Parathyroid adenoma (tissue), 2 donors: Measurements from ENCODE around the gene DTD1.

ENCODE experiments used
- H2AFZ ChIP-seq: fragments of 300-600 bp; sonication (generic); one replicate; pipeline ENCODE4 v1.7.0; 2017; ENCODE audit warnings: antibody characterized with exemption, mild to moderate bottlenecking
- H3K27ac ChIP-seq: fragments of 300-600 bp; sonication (generic); one replicate; pipeline ENCODE4 v1.7.0; 2017
- H3K27me3 ChIP-seq: fragments of 300-600 bp; sonication (generic); one replicate; pipeline ENCODE4 v1.7.0; 2017; ENCODE audit warnings: low read length; ENCODE audit not compliant: control insufficient read depth, insufficient read depth
- H3K36me3 ChIP-seq: fragments of 300-600 bp; sonication (generic); one replicate; pipeline ENCODE4 v1.7.0; 2017; ENCODE audit warnings: low read length; ENCODE audit not compliant: control insufficient read depth, insufficient read depth
- H3K4me1 ChIP-seq: fragments of 300-600 bp; sonication (generic); one replicate; pipeline ENCODE4 v1.7.0; 2017; ENCODE audit warnings: control low read depth
- H3K4me2 ChIP-seq: fragments of 300-600 bp; sonication (generic); one replicate; pipeline ENCODE4 v1.7.0; 2017; ENCODE audit warnings: low read length
- H3K4me3 ChIP-seq: fragments of 300-600 bp; sonication (generic); one replicate; pipeline ENCODE4 v1.7.0; 2017; ENCODE audit warnings: low read depth, low read length
- H3K79me2 ChIP-seq: fragments of 300-600 bp; sonication (generic); one replicate; pipeline ENCODE4 v1.7.0; 2017; ENCODE audit warnings: control low read depth
- H3K9ac ChIP-seq: fragments of 300-600 bp; sonication (generic); one replicate; pipeline ENCODE4 v1.7.0; 2017; ENCODE audit warnings: mild to moderate bottlenecking
- H3K9me3 ChIP-seq: fragments of 300-600 bp; sonication (generic); one replicate; pipeline ENCODE4 v1.7.0; 2017; ENCODE audit warnings: low read length; ENCODE audit not compliant: control insufficient read depth
- CTCF ChIP-seq: fragments of 300-600 bp; sonication (generic); IDR thresholded peaks from one replicate; pipeline ENCODE4 v1.7.0; 2017; ENCODE audit warnings: antibody characterized with exemption, mild to moderate bottlenecking
- donor health status: primary hyperparathyroidism.

The DTD1 gene, protein sequence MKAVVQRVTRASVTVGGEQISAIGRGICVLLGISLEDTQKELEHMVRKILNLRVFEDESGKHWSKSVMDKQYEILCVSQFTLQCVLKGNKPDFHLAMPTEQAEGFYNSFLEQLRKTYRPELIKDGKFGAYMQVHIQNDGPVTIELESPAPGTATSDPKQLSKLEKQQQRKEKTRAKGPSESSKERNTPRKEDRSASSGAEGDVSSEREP

DNA sequence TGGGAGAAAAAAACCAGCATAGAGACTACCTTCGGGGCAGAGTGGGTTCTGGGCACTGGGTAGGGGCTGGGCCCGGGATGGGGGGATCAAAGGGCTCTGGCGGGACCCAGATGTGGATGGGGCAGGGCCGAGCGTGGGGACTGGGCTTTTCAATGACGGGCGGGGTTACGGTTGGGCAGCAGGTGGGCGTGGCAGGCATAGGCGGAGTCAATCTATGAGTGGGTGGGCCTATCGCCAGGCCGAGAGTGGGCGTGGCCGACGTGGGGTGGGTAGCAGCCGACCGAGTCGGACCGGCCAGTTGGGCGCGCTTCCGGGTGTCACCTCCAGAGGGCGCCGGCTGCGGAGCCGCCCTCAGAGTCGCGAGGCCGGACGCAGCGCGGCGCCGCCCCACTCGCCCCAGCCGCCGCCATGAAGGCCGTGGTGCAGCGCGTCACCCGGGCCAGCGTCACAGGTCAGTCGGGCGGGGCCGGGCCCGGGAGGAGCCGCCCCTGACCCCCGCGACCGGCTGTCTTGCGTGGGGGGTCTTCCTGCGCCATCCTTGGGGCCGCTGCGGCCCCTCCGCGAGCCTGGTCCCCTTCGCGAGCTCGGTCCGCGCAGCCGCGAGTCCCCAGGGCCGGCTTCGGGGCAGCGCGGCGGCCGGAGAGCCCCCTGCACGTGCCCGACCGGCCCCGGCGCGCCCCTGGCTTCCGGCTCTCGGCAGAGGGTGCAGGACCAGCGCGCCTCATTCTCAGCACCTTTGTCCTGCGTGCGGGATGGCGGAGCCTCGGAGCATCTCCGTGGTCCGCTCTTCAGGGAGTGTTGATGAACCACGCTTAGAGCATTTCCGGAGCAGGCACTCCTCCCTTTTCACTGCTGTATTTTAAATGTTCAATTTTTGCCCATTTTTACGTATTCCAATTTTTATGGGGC lies at the start of gene DTD1:
DTD1 (plus strand) TSS at position 390 of the 909 bp plus-strand sequence; CDS start at position 409, 19 bp downstream.
- Histone ChIP-seq H3K9me3 (no peaks in the 10 kb centered on the region), H3K27ac (peak within 1 kb of the TSS; percentile 36), H3K79me2 (no peaks in the 10 kb centered on the region), H2AFZ (peak within 1 kb of the TSS; percentile 59), H3K9ac (no peak within 1 kb of the TSS), H3K27me3 (no peaks in the 10 kb centered on the region), H3K4me3 (peak within 1 kb of the TSS; percentile 69), H3K36me3 (no peaks in the 10 kb centered on the region), H3K4me1 (no peaks in the 10 kb centered on the region), H3K4me2 (peak within 1 kb of the TSS; percentile 89)
- TF ChIP-seq CTCF, result peak; percentile 89

- Histone ChIP-seq H2AFZ (no peak overlapping the region), H3K4me3 (no peak overlapping the region), H3K9me3 (no peaks in the 10 kb centered on the region), H3K27me3 (no peaks in the 10 kb centered on the region), H3K4me2 (no peak overlapping the region), H3K36me3 (no peaks in the 10 kb centered on the region), H3K9ac (no peak overlapping the region), H3K4me1 (no peaks in the 10 kb centered on the region), H3K27ac (no peak overlapping the region), H3K79me2 (no peaks in the 10 kb centered on the region)
- no peak for TF ChIP-seq CTCF
These were observed 46.1 kb upstream of the DTD1 start for GRCh38 chr20:18541741-18542140.

DNA sequence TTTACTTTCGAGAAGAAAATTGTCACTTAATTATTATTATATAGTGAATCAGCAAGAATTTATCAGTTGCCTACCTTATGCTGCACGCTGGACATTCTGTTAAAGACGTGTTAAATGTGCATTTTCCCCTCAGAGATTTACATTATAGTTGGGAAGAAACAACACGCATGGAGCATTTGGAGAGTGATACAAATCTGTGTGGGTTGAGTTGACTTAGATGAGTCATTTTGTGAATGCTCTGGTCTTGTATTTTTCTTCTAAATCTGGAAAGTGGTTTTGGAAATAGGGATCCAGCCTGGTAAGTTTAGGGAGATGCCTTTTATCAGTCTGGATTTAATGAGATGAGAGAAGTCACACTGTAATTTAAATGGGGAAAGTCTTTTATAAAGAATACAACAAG lies 44.6 kb upstream of the DTD1 start:
- Histone ChIP-seq H3K36me3 (no peaks in the 10 kb centered on the region), H3K9me3 (no peaks in the 10 kb centered on the region), H3K4me2 (no peak overlapping the region), H3K4me1 (no peaks in the 10 kb centered on the region), H3K27ac (no peak overlapping the region), H3K9ac (no peak overlapping the region), H2AFZ (no peak overlapping the region), H3K79me2 (no peaks in the 10 kb centered on the region), H3K27me3 (no peaks in the 10 kb centered on the region), H3K4me3 (no peak overlapping the region)
- no peak for TF ChIP-seq CTCF

- H3K9ac ChIP-seq, result no peak overlapping the region
- H3K27me3 ChIP-seq, result no peaks in the 10 kb centered on the region
- no peaks in the 10 kb centered on the region for H3K4me1 ChIP-seq
- TF ChIP-seq CTCF, result no peak
- H3K36me3 ChIP-seq, result no peaks in the 10 kb centered on the region
- no peaks in the 10 kb centered on the region for H3K9me3 ChIP-seq
- H3K4me2 ChIP-seq, result no peak overlapping the region
- H3K4me3 ChIP-seq, result no peak overlapping the region
- no peaks in the 10 kb centered on the region for H3K79me2 ChIP-seq
- no peak overlapping the region for H2AFZ ChIP-seq
- no peak overlapping the region for H3K27ac ChIP-seq
These were observed 43.9 kb upstream of the DTD1 start for GRCh38 chr20:18543932-18544331.
